Peyer's patch (tissue), 4 donors: ENCODE measurements around the gene CYP24A1. TPM values are rescaled to one million over a fixed set of nuclear protein-coding genes. Genes with fewer than 3 reads are reported as not detected.
A peak's percentile ranks its signal among the peaks of the same experiment; 100 is the strongest.

Experiments
- DNase-seq, 3 donors: peaks; one replicate each; pipeline ENCODE4 v3.0.0-alpha.2; 2017 to 2019
- H3K27ac ChIP-seq, 4 donors: fragments of 200-600 bp; sonication (generic); one replicate each; pipeline ENCODE4 v1.5.1; 2016 to 2019
- H3K27me3 ChIP-seq, 2 donors: fragments of 200-600 bp; sonication (generic); one replicate each; pipeline ENCODE4 v1.5.1; 2019
- H3K36me3 ChIP-seq, 3 donors: fragments of 200-600 bp; sonication (generic); one replicate each; pipeline ENCODE4 v1.5.1; 2016 to 2019
- H3K4me1 ChIP-seq, 4 donors: fragments of 200-600 bp; sonication (generic); one replicate each; pipeline ENCODE4 v1.5.1; 2016 to 2019
- H3K4me3 ChIP-seq, 4 donors: fragments of 200-600 bp; sonication (generic); 1 replicate in 3 of 4; 2 replicates in 1 of 4; pipeline ENCODE4 v1.5.1; 2016 to 2019; ENCODE audit warnings: mild to moderate bottlenecking in 1 of 4
- H3K9me3 ChIP-seq, 4 donors: fragments of 200-600 bp; sonication (generic); one replicate each; pipeline ENCODE4 v1.5.1; 2016 to 2019; ENCODE audit warnings: mild to moderate bottlenecking in 1 of 4
- POLR2A ChIP-seq, 2 donors: fragments of 450-650 bp; IDR thresholded peaks; one replicate each; pipeline ENCODE4 v1.5.1; 2017; ENCODE audit warnings: antibody characterized with exemption in 2 of 2, mild to moderate bottlenecking in 2 of 2, moderate library complexity in 2 of 2
- total RNA-seq, 4 donors: library from RNA; depleted of rRNA; stranded (reverse); fragments of >200 nt; gene quantifications; one replicate each; pipeline ENCODE4 v1.1.0, GENCODE V29; 2016
- TF ChIP-seq, protein P1 (sequence below), 6 experiments: fragments of 450-650 bp in 4 of 6; fragments of 200-600 bp in 2 of 6; sonication (generic) in 1 of 6; IDR thresholded peaks; one replicate each; pipeline ENCODE4 v1.5.1; 2017 to 2019; ENCODE audit warnings: antibody characterized with exemption in 6 of 6, mild to moderate bottlenecking in 3 of 6, moderate library complexity in 1 of 6

The CYP24A1 gene
- total RNA-seq, 4 donors from 2014 or later = not detected

DNA sequence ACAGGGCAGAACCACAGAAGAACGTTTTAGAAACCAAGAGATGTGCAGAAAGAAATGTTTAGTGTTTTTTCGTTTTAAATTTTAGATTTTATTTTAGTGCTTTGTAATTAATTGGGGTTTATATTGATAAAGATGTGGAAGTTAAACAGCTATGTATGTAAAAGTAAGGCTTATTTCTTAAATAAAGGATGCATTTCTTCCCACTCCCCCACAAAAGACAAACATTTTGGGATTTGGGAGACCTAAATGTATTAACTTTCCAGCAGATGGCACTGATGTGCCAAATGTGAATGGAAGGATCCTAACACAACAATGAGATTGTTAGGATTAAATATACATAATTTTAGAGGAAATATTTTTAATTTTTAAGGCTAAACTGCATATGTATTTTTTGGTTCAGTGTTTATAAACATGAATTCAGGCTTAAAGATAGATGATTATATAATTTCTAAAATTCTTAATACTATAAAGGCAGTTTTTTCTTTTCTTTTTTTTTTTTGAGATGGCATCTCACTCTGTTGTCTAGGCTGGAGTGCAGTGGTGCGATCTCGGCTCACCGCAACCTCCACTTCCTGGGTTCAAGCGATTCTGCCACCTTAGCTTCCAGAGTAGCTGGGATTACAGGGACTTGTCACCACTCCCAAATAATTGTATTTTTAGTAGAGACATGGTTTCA is 46.1 kb upstream of the CYP24A1 start:
- no peaks in the 10 kb centered on the region for H3K4me1 ChIP-seq
- peaks cover 0 to 23% (median 0%) of the 10 kb centered on the region in 3 donors for H3K36me3 ChIP-seq
- H3K9me3 ChIP-seq = no peaks in the 10 kb centered on the region
- DNase-seq = no peak
- no peaks in the 10 kb centered on the region for H3K27me3 ChIP-seq
- no peak overlapping the region for H3K4me3 ChIP-seq
- no peak overlapping the region for H3K27ac ChIP-seq
- TF ChIP-seq, protein P1, sequence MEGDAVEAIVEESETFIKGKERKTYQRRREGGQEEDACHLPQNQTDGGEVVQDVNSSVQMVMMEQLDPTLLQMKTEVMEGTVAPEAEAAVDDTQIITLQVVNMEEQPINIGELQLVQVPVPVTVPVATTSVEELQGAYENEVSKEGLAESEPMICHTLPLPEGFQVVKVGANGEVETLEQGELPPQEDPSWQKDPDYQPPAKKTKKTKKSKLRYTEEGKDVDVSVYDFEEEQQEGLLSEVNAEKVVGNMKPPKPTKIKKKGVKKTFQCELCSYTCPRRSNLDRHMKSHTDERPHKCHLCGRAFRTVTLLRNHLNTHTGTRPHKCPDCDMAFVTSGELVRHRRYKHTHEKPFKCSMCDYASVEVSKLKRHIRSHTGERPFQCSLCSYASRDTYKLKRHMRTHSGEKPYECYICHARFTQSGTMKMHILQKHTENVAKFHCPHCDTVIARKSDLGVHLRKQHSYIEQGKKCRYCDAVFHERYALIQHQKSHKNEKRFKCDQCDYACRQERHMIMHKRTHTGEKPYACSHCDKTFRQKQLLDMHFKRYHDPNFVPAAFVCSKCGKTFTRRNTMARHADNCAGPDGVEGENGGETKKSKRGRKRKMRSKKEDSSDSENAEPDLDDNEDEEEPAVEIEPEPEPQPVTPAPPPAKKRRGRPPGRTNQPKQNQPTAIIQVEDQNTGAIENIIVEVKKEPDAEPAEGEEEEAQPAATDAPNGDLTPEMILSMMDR (IDR thresholded peaks at IDR 0.05) = peak in 4 of 6 experiments; percentile 22 to 42 (median 30)
- TF ChIP-seq POLR2A (IDR thresholded peaks at IDR 0.05) = no peak

DNA sequence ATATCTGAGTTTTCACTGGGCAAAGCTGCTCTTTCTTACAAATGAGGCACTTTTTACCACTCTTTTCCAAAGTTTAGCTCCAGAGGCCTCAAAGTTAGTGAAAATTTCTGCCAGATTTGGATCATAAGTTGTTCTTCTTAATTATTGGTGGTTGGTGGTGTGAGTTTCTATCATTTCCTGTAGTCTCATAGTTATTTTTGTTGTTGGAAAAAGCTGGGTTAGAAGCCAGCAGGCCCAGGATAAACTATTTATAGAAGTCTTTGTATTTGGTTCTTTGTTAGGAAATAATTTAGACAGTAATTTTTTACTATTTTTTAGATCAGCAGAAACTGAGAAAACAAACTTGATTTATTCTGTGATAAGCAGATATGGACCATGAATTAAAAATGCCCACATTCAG is 44.7 kb upstream of the CYP24A1 start:
- TF ChIP-seq, protein P1 (IDR thresholded peaks at IDR 0.05) = no peak
- no peak for TF ChIP-seq POLR2A (IDR thresholded peaks at IDR 0.05)

DNA sequence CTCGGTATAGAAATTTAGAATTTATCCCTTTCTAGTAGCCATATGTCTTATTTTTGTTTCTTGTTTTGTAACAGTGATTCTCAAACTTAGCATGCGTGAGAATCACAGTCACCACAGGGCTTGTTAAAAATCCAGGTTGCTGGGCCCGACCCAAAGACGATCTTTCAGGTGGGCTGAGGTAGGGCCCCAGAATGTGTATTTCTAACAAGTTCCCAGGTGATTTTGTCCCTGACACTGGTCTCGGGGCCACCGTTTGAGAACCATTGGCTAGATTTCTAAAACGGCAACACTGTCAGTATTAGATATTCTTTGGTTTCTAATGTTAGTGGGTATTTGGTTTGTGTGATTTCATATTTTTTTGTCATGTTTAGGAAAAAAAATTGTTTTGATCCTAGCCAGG is 44.0 kb upstream of the CYP24A1 start:
- Histone ChIP-seq H3K36me3 (peaks cover 0 to 23% (median 0%) of the 10 kb centered on the region in 3 donors), H3K9me3 (no peaks in the 10 kb centered on the region), H3K4me1 (no peaks in the 10 kb centered on the region), H3K27me3 (no peaks in the 10 kb centered on the region), H3K4me3 (no peak overlapping the region), H3K27ac (no peak overlapping the region)
- TF ChIP-seq POLR2A (IDR thresholded peaks at IDR 0.05) = no peak
- TF ChIP-seq, protein P1 (IDR thresholded peaks at IDR 0.05) = no peak
- no peak for DNase-seq

More for the DNA sequence above, 44.7 kb upstream of the CYP24A1 start:
- H3K4me1 ChIP-seq = no peaks in the 10 kb centered on the region
- peaks cover 0 to 23% (median 0%) of the 10 kb centered on the region in 3 donors for H3K36me3 ChIP-seq
- no peaks in the 10 kb centered on the region for H3K27me3 ChIP-seq
- DNase-seq = no peak
- H3K9me3 ChIP-seq = no peaks in the 10 kb centered on the region
- no peak overlapping the region for H3K4me3 ChIP-seq
- no peak overlapping the region for H3K27ac ChIP-seq

DNA sequence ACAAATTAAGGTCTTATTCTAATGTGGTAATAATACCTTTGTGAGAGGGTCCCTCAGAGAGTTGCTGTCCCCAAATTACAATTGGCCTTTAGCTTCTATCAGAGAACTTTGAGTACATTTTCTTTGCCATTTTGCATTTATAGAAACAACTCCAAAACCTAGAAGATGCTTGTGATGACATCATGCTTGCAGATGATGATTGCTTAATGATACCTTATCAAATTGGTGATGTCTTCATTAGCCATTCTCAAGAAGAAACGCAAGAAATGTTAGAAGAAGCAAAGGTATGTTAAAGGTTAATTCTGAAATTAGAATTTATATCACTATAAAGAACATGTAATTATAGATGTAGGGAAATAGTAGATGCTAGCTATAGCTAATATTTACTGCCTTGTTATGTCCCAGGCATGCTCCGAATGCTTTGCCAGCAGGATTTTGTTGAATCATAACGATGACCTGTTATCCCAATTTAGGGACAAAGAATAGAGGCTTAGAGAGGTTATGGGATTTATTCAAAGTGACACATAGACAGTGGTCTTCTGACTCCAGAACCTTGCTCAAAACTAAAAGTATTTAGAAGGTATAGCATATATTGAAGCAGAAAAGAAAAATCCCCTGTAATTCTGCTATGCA is 41.5 kb upstream of the CYP24A1 start:
- TF ChIP-seq, protein P1 (IDR thresholded peaks at IDR 0.05) = no peak
- no peak for TF ChIP-seq POLR2A (IDR thresholded peaks at IDR 0.05)
- DNase-seq = no peak
- no peak overlapping the region for H3K27ac ChIP-seq
- H3K9me3 ChIP-seq = no peaks in the 10 kb centered on the region
- no peaks in the 10 kb centered on the region for H3K27me3 ChIP-seq
- peaks cover 0 to 23% (median 0%) of the 10 kb centered on the region in 3 donors for H3K36me3 ChIP-seq
- no peak overlapping the region for H3K4me3 ChIP-seq
- H3K4me1 ChIP-seq = no peaks in the 10 kb centered on the region

DNA sequence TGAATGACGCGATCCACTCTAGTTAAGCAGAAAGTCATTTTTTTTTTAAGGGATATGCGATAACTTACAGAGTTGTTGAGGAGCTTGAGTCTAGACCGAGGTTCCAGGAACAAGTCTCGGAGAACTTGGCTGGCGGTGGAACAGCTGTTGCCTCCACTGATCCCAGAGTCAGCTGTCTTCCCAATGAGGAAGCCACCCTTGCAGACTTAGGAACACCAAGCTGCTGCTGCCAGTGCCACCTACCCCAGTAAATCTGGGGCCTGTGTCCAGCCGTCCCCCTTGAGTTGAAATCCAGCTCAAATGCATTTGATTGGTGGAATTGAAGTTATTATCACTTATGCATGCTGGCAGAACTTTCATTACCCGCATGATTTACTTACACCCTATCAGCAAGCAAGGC is 40.8 kb upstream of the CYP24A1 start:
- H3K4me1 ChIP-seq = no peaks in the 10 kb centered on the region
- no peak for TF ChIP-seq POLR2A (IDR thresholded peaks at IDR 0.05)
- TF ChIP-seq, protein P1 (IDR thresholded peaks at IDR 0.05) = no peak
- no peak overlapping the region for H3K4me3 ChIP-seq
- peaks cover 0 to 23% (median 0%) of the 10 kb centered on the region in 3 donors for H3K36me3 ChIP-seq
- no peak overlapping the region for H3K27ac ChIP-seq
- DNase-seq = no peak
- H3K9me3 ChIP-seq = no peaks in the 10 kb centered on the region
- H3K27me3 ChIP-seq = no peaks in the 10 kb centered on the region
